HG02973 (cell line): ENCODE data around the gene UBR7.
A peak's percentile ranks its signal among the peaks of the same experiment; 100 is the strongest.
"Not testable (repeated sequence)": the region's sequence is repeated elsewhere in the genome, so short reads cannot be mapped to it uniquely, and the experiment has no call there.

ENCODE experiments used
- ATAC-seq: cut with Tn5 transposase; IDR thresholded peaks from one replicate; pipeline ENCODE4 v1.9.1; 2021; ENCODE audit warnings: moderate library complexity; ENCODE audit not compliant: unreplicated experiment

The UBR7 gene

GRCh38 chr14:93195316-93195999, 11.6 kb upstream of the UBR7 start:
- ATAC-seq = no peak

GRCh38 chr14:93199031-93199430, 8.0 kb upstream of the UBR7 start:
- no peak for ATAC-seq

GRCh38 chr14:93200553-93200952, 6.5 kb upstream of the UBR7 start:
- ATAC-seq = no peak

DNA sequence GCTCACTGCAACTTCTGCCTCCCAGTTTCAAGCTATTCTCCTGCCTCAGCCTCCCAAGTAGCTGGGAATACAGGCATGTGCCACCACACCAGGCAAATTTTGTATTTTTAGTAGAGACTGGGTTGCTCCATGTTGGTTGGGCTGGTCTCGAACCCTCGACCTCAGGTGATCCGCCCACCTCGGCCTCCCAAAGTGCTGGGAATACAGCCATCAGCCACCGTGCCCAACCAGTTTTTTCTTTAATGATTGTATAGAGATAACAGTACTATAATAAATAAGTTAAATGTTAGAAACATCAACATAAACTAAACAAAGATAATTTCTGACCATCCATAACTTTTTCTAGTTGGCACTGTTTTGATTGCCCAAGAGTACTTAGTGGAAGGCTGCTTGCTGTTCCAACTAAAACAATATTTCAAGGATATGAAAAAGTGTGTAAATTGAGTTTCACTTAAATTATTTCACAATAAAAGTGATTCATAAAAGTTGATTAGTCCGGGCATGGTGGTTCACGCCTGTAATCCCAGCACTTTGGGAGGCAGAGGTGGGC, 5.8 kb upstream of the UBR7 start:
- no peak for ATAC-seq

DNA sequence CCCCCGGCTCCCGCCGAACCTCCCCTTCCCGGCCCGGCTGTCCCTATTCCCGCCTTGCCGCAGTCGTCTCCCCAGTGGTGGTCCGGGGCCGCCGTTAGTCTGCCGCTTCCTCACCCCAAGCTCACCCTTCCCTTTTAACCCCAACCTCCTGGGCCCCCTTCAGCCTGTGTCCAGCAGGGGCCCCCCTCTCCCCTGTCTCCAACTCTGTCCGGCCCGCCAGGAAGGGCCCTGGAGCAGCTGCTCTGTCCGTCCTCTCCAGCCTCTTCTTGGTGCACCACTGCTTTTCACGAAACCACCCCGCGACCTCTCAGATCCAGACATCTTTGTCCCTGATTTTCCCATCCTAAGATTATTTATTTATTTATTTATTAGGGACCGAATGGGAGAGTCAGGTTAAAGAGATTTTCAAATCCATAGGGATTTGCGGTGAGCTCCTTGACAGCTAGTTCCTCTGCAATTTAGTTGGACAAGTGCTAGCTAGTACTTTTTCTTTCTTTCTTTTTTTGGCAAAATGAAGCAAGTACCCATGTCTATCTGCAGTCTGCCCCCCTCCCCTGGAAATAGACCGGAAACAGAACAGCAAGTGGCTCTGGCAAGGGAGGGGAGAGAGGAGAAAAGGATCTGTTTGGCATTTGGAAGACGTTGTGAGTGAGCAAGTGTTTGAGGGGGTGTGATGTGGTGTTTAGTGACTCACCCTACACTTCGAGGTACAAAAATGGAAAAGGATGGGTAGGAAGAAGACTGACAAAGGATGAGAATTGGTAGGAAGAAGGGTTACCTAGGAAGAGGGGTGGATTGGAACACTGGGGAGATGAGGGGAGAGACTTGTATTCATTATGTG, 632 bp downstream of the UBR7 start:
- peak; percentile 32 for ATAC-seq

- ATAC-seq = peak; percentile 67
Observed at GRCh38 chr14:93212432-93212831, 5.4 kb downstream of the UBR7 start.

- ATAC-seq = no peak
Observed at GRCh38 chr14:93214598-93214997, 7.5 kb downstream of the UBR7 start.

DNA sequence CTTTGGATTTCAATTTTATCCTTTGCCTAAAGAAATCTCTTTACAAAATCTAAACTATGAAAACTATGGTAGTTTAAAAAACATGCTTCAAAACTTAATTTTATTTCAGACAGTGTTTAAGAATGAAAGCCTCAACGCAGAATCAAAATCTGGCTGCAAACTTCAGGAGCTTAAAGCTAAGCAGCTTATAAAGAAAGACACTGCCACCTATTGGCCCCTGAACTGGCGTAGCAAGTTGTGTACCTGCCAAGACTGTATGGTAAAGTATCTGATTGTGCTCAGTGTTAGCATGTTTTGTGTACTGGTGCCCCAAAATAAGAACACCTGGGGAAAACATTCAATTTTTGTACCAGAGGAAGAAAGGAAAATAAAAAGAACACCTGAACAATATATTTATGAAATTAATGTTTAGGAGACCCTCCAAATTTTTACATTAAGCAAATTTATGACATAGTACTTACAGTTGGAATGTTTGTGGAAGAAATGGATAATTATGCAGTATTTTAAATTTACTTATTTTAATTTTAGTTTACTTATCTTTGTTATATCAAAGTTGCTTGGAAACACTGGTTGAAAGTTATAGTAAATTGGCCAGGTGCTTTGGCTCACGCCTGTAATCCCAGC, 12.2 kb downstream of the UBR7 start:
- peak; percentile 53 for ATAC-seq

DNA sequence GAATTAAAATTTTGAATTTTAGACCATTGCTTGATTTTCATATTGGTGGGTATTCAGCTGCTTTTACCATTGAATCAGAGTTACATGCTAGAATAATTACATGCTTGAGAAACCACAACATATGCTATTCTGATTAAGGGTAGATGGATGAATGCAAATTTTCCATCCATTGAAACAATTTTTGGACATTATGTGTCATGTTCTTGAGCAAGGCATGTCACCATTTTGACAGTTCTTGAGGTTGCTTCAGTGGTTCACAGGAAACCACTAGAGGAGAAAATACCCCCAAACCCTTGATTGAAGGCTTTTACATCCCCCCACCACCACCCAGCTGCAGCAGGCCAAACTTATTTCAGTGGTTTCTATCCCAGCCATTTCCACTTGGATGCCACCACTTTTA, 13.5 kb downstream of the UBR7 start:
- ATAC-seq = no peak

DNA sequence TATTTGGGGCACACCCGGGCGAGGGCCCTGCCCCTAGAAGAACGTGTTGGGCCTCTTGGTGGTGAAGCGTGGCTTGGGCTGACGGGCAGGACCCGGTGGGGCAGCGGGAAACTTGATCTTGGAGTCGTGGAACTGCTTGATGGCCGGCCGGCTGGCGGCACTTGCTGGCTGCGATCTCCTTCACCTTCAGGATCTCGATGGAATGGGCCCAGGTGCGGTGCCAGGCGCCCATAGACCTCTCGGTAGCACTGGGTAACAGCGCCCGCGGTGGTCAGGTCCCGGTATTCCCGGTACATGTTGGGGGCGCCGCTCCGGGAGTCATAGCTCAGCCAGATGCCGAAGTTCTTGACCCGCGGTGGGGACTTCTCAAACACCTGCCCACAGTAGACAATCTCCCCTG, 16.5 kb downstream of the UBR7 start:
- no peak for ATAC-seq

GRCh38 chr14:93228550-93228949, 21.5 kb downstream of the UBR7 start:
- no peak for ATAC-seq

- ATAC-seq = no peak
Observed at GRCh38 chr14:93230539-93230938, 23.5 kb downstream of the UBR7 start.

GRCh38 chr14:93231129-93231979, 24.3 kb downstream of the UBR7 start:
- no peak for ATAC-seq

DNA sequence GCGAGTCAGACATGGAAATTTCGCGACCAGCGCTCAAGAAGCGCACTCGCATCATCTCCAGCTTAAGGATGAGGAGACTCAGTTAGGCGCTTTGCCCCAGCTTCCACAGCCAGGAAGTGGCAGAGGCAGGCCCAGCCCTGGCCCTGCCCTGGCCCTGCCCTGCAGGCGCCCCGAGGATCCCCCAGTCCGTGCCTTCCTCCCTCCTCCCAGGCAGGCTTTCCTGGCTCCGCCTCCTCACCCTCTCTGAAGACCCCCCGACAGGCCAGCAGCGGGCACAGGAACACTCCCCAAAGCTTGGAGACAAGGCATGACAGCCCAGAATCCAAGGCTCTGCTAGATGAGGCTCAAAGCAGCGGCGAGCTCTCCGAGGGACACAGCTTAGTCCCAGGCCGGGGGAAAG, 25.1 kb downstream of the UBR7 start:
- ATAC-seq = no peak

- ATAC-seq = not testable (repeated sequence)
Observed at GRCh38 chr14:93233078-93233477, 26.0 kb downstream of the UBR7 start.

DNA sequence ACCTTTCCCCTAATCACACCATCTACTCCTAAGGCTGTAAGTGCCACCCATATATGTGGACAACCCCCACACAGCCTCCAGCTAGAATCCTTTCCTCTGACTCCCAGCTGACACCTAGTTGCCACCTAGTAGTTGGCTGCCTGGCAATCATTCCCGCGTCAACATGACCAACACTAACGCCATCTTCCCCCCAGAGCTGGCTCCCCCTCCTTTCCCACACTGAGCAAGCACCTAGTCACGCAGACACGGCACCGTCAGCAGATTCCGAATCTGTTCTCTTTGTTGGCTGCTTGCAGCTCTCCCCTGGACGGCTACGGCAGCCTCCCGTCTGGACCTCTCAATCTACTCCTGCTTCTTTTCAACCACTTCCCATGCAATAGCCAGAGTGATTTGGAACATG, 27.7 kb downstream of the UBR7 start:
- ATAC-seq = no peak

- ATAC-seq = no peak
Observed at GRCh38 chr14:93239869-93240677, 33.0 kb downstream of the UBR7 start.

DNA sequence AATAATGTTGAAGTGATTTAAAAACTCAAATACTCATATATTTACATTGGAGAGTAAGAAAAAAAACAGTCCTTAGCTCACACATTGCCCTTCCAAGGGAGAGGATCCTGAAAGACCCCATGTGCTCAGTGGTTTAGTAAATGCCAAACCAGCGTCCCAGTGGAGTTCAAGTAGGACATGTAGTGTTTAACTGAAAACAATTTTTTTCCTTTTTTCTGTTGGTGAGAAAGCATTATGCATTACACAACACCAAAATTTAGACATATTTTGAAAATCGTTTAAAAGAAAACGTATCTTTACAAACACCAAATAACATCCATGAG, 33.6 kb downstream of the UBR7 start:
- no peak for ATAC-seq

DNA sequence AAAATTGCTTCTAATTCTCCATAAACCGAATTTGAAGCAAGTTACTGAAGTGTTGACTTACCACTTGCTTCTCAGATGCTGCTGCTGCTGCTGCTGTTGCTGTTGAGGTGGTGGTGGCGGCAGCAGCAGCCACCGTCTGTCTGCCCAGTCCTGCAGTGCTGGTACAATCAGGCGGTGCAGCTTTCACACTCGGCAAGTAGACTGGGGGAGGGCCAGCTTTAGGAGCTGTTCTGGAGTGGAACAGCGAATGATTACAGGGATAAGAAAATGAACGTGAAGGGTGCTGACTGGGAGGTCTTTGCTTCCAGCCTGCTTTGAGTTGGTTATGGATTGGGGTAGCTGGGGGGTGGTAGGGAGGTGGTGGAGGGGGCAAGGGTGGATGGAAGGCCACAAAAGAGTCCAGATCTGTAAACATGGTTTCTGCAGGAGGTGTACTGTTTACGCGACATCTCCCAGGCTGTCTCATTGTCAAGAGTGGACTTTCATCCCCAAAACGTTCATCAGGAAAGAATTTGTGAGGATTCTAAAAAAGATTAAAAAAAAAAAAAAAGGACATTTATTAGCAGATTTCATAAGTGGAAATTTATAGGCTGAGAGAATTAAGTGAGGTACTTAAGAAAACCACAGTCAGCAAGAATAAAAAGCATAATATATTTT, 38.8 kb downstream of the UBR7 start:
- ATAC-seq = no peak

GRCh38 chr14:93246534-93246933, 39.5 kb downstream of the UBR7 start:
- no peak for ATAC-seq
